Right ventricle myocardium superior (tissue), 1 donor: ENCODE results near the gene FXYD4. TPM values are rescaled to one million over a fixed set of nuclear protein-coding genes. Genes with fewer than 3 reads are reported as not detected.

Experiments
- ATAC-seq: fragments of 200-7000 bp; cut with Tn5 transposase; one replicate; pipeline ENCODE4 v1.9.1; 2020; ENCODE audit warnings: mild to moderate bottlenecking; ENCODE audit not compliant: poor library complexity
- DNase-seq: peaks from one replicate; pipeline ENCODE4 v3.0.0-alpha.2; 2020
- intact Hi-C: fragments of 100-400 bp; cut with DNase I; formaldehyde crosslinking; loops from one replicate; pipeline ENCODE4 v1.11.2; 2022
- total RNA-seq: library from RNA; stranded (reverse); fragmentation: NEBNext Ultra II Directional; extraction: Animal tissue kit (Norgen Biotek cat#: 25700); gene quantifications from one replicate; pipeline ENCODE4 v1.2.1, GENCODE V29; 2021
- donor health status: DM: no; HTN: yes; CAD: no; lungs with severe emphysema.

The FXYD4 gene
- total RNA-seq, 1 donor from 2014 or later: not detected

DNA sequence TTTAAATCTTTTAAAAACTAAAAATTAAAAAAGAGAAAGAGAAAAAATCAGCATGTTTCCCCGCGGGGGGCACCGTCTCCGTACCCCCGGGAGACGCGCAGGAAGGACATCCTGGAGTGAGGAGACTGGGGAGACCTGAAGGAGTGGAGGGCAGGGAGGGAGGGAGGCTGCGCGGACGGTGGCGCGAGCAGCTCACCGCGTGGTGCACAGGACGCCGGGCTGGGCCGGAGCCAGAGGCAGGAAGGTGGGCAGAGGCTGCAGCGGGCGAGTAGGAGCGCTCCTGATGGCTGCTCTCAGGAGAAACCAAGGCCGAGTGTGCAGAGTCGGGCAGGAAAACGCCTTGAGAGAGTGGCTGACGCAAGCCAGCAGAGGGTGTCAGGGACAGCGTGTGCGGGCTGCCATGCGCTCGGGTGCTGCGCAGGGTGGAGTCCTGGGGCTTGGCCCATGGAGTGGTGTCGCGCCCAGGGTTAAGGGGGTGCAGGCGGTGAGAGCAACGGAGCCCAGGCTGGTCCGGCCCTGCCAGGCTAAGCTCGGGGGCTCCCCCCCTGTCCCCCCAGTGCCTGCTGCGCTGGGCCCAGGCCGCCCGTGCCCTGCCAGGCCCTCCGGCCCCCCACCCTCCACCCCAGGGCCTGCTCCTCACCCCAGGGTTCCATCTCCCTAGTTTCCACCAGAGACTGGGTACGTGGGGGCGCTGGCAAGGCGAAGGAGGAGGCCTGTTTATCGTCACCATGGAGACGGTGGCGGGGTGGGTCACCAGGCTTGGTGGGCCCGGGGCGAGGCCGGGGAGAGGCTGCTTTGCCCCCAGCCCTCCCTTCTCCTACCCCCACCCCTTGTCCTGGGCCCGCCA, 28.9 kb upstream of the FXYD4 start:
- intact Hi-C loops: loop anchor here (10.0 kb wide), 1 partner anchor 48 kb away; no protein-coding TSS in a partner anchor
- DNase-seq (no peak), ATAC-seq (no peak)

DNA sequence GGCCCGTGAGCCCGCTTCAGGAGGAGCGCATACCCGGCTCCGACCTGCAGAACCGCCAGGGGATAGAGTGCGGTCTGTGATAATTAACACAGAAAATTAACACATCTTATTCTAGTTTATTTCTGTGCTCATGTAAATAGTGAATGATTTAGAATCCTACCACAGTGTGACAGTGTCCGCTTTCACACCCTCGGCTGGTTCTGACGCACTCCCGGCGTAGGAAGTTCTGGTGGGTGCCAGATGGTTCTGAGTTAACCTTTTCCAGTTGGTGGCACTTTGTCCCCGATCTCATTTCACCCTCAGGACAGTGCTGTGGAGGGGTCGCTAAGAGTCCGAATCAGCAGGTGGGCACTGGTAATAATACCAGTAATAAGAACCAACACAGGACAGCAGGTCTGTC, 28.3 kb upstream of the FXYD4 start:
- DNase-seq (no peak), ATAC-seq (no peak)
- intact Hi-C loops: loop anchor here (10.0 kb wide), 1 partner anchor 48 kb away; no protein-coding TSS in a partner anchor

DNA sequence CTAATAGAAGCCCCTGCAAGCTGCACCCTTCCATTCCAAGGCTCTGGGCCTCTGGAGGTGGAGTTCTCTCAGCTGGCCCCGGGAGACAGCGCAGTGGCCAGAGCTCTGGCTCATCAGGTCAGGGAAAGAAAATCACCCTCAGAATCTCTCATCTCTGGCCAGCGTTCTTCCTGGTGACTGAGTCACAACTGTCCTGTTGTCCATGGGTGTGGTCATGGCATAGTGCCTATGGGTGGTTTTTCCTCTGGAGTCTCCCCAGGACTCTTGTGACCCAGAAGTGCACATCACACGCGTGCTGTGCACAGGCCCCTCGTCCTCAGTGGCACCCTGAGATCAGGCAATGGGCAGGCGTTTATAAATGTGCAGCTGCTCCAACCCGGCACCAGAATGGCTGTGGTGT, 27.4 kb upstream of the FXYD4 start:
- intact Hi-C loops: loop anchor here (10.0 kb wide), 1 partner anchor 49 kb away; no protein-coding TSS in a partner anchor
- ATAC-seq (no peak), DNase-seq (no peak)

DNA sequence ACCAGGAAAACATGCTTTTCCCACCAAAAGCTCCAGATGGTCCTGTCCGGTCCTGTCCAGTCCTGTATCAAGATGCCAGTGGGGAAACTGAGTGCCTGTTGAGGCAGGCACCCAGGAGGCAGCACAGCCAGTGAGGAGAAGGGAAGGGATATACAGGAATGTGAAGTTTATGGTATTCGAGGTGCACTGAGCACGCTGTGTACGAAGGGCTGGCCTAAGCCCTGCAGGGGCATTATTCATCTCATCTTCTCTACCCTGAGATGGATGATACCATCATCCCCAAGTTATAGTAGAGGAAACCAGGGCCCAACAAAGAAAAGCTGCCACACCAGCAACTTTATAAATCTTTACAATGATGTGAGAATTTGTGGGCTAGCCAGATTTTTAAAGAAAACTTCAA, 23.4 kb upstream of the FXYD4 start:
- DNase-seq: no peak
- intact Hi-C loops: loop anchor here (10.0 kb wide), 1 partner anchor 53 kb away; no protein-coding TSS in a partner anchor
- ATAC-seq: no peak

DNA sequence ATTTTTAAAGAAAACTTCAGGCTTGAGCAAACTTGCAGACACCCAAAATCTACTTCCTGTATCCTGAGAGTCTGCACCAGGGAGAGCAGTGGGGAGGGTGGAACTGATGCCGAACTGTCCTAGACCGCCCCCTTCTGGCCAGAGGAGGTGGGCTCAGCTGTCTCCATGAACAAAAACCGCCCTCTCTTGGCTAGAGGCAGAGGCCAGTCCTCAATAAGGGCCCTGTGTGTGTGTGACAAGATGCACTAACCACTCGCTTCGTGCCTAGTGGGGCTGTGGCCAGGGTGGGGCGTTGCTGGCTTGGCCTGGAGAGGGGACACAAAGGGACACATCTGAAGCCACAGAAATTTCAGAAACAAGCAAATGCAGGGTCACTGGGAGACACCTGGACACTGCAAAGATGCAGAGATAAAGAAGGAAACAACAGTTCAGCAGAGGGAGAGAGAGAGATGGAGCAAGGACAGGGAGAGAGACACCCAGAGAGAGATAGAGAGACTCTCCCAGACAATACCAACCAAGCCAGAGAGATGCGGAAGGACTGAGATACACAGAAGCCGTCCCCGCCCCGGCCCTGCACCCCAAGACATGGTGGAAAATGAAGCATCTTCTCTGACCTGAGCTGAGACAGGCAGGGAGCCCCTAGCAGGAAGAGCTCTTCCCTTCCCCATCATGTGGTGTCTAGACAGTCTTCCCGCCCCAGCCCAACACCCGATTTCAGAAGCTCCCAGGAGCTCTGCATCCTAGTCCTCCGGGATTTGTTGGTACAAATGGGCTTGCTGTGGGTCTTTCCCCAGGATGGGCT, 22.7 kb upstream of the FXYD4 start:
- ATAC-seq: peak; percentile 98
- intact Hi-C loops: loop anchor here (10.0 kb wide), 1 partner anchor 54 kb away; no protein-coding TSS in a partner anchor

DNA sequence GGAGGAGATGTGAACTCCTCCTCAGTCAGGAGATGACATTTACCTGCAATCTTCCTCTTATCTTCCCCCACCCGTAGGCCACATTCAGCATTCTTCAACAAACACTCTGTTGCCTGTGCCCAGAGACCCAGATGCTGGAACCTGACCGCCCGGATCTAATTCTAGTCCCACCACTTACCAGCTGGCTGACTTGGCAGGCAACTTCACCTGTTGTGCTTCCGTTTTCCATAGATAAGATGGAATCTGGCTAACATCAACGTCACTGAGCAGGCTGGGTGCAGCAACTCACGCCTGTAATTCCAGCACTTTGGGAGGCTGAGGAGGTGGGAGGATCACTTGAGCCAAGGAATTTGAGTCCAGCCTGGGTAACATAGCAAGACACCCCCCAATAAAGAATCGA, 21.3 kb upstream of the FXYD4 start:
- intact Hi-C loops: no loop called here
- ATAC-seq (peak; percentile 23), DNase-seq (peak; percentile 33)

More for the DNA sequence above, 22.7 kb upstream of the FXYD4 start:
- DNase-seq: peak; percentile 90

DNA sequence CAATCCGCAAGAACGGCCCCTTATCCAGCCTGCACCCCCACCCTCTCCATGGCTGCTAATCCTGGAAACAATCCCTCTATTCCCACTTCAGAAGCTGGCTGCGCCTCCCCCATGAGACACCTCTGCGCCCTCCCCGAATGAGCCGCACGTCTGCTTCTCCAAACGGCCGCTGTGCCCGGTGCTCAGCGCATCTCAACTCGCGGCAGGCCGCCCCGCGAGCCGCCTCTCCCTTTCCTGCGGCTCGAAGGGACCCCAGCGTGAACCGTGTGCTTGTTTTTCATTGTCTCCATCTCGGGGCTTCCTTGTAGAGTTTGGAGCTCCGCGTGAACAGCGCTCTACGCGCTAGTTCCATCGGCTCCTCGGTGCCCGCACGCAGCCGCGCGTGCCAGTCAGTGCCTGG, 20.8 kb upstream of the FXYD4 start:
- DNase-seq: peak; percentile 20
- intact Hi-C loops: no loop called here
- peak; percentile 9 for ATAC-seq

DNA sequence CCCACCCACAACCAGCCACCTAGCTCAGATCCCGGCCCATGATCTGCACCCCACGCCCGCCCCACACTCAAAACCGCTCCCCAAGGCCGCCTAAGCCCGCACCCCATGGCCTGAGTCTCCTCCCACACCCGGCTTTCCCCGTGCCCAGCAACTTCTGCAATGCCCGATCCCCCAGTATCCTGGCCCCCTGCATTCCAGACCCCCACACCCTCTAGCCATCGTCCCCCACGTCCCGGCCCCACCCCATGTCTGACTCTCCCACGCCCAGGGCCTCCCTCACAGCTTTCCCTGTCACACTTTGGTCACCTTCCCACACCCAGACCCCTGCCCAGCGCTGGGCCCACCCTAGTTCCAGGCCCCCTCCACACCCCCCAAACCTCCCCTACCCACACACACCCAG, 20.1 kb upstream of the FXYD4 start:
- no peak for ATAC-seq
- peak; percentile 25 for DNase-seq
- intact Hi-C loops: no loop called here

DNA sequence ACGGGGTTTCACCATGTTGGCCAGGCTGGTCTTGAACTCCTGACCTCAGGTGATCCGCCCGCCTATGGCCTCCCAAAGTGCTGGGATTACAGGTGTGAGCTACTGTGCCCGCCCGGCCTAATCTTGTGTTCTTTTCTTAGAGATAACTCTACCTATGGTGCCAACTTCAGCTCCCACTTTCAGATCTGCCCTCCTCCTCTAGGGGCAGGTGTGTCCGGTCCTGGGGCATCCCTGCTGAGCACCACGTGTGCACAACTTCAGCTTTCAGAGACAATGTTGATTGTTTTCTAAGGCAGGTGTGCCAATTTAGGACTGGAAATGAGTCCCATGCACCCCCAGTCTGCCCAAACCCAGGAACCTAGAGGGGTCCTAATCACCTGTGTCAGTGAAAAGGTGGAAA, 18.5 kb upstream of the FXYD4 start:
- intact Hi-C loops: no loop called here
- DNase-seq: peak; percentile 21
- ATAC-seq: no peak

DNA sequence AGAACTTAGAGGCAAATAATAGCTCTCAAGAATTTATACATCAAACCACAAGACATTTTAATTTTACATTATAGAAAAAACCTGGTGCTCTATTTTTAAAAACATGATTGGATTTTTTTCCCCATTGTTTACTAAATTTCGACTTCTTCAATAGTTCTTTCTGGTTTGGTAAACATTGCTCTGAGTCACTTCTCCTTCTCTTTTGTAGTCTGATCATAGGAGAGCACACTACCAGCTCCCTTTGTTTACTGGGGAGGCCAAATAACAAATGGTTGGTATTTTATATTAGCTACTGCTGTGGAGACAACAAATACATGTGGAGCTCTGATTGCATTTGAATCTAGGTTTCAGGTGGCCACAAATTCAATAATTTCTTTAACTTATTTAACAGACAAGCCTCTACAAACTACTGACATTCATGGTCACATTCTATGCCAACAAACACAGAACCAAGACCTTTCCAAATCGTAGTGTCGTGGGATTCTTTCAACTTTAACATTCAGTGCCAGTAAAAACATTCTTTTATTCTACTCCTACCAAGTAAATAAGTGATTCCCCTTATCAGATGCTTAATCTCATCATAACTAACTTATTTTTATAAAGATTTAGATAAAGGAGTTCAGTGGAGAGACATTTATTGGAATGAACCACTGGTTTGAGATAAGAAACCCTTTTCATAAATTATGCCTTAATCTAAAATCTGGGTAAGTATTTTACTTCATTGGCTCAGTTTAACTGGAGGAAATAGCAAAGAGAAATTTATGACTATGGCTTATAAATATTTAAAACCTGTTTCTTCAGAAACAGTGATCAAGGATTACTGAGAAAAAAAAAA, 17.7 kb upstream of the FXYD4 start:
- intact Hi-C loops: no loop called here
- ATAC-seq (no peak), DNase-seq (no peak)

DNA sequence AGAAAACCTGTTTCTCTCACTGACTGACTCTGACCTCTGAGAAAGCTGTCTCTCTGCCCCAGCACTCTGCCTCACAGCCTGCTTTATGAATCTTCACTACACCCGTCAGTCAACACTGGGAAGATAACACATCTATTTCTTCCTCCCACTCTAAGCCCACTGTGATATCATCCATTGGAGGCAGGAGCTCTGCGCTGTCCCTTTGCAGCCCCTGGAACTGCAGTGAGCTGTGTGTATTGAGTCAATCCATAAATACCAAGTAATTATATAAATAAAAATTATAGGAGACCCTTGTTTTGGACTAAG, 17.2 kb upstream of the FXYD4 start:
- DNase-seq (no peak), ATAC-seq (no peak)
- intact Hi-C loops: no loop called here

DNA sequence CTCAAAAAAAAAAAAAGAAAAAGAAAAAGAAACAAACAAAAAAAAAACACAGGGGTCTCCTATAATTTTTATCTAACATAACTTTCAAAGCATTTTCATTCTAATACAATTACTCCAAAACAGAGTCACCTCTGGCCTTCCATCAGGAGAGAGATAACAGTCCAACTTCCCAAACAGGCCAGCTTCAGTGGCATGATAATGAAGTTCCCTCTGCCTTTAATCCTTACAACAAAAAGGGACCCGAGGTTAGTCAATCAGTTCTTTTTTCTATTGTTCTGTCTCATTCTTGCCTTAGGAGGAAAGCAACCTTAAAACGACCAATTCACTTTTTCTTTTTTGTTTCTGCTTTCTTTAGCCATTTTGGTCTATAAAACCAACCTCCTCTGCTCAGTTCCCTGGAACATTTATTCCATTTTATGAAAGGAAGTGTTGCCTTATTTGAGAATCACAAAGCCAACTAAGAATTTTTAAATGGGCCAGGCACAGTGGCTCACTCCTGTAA, 16.5 kb upstream of the FXYD4 start:
- no peak for ATAC-seq
- intact Hi-C loops: no loop called here
- DNase-seq: no peak

DNA sequence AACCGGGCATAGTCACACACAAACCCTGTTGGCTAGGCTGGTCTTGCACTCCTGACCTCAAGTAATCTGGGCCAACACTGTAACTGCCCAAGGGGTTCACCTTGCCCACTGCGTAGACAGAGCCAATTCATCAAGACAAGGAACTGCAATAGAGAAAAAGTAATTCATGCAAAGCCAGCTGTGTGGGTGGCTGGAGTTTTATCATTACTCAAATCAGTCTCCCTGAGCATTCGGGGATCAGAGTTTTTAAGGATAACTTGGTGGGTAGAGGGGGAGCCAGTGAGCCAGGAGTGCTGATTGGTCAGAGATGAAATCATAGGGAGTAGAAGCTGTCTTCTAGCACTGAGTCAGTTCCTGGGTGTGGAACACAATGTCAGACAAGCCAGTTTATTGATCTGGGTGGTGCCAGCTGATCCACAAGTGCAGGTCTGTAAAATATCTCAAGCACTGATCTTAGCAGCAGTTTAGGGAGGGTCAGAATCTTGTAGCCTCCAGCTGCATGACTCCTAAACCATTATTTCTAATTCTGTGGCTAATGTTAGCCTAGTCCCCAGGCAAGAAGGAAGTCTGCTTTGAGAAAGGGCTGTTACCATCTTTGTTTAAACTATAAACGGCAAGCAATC, 15.6 kb upstream of the FXYD4 start:
- no peak for DNase-seq
- ATAC-seq: no peak
- intact Hi-C loops: no loop called here

DNA sequence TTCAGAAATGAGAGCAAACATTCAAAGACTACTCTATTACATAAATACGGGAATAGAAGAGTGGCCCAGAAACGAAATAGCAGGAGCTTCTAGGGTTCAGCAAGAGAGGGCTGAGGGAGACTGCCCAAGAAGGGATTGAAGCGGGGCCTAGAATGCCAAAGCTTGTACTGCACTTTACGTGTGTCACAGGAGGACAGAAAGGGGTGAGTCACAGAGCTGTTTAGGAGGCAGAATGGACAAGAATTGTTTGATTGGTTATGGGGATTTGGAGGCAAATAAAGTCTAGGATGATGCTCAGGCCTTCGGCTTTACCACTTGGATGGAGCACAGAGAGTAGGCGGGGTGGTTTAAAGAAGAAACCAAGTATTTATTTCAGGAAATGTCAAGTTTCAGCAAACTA, 11.3 kb upstream of the FXYD4 start:
- intact Hi-C loops: no loop called here
- no peak for DNase-seq
- ATAC-seq: no peak

DNA sequence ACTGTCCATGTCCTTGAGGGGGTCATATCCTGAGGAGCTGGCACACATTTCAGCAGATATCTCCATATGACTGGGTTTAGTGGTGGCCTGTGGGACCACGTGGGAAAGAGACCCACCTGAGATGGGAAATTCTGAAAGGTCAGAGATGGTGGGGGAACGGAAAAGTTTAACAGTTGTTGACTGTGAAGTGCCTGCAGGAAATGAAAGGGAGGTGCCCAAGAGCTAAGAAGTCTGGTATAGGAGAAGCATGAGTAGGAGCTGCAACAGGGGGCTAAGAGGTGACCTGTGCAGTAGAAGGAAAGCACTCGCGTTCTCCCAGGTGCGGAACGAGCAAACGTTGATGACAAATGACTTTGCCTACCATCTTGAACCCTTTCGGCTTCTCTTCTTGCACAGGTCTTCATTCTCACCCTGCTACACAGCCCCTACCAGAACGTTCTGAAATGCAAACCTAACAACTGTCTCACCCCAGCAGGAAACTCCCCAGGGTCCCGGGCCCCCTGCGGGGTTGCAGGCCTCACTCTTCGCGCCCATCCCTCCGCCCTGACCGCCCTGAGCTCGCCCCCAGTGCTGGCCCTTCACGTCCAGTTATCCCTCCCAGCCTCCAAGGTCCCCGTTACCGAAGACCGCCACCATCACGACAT, 9.8 kb upstream of the FXYD4 start:
- ATAC-seq (no peak), DNase-seq (peak; percentile 18)
- intact Hi-C loops: no loop called here

DNA sequence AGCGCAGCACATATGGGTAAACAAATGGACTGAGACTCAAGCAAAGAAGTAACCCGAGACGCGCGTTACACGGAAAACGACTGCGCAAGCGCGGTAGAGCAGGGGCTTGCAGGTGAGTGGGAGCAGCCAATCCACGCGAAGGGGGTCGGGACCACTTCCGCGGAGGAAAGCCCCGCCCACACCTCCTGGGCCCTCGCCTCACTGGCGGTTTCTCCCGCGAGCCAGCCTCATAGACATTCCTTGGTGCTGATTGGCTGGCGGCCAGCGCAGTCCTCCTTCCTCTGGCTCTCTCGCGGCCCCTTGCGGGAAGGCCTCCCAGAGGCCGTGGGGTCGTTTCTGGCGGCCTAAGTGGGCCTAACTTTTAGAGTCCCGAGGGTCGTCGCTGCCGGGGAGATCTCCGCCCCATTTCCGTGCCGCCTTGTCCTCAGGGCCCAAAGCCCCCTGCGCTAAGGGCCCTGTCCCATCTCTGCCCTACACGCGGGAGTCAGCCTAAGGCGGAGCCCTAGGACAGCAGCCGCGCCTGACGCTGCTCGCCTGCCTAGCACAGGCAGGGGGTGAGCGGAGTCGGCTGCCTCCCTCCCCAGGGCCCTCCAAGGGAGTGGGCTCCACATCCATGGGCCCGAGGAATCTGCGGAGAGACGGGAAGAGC, 9.1 kb upstream of the FXYD4 start:
- ATAC-seq: peak; percentile 99
- DNase-seq: peak; percentile 99
- intact Hi-C loops: no loop called here

DNA sequence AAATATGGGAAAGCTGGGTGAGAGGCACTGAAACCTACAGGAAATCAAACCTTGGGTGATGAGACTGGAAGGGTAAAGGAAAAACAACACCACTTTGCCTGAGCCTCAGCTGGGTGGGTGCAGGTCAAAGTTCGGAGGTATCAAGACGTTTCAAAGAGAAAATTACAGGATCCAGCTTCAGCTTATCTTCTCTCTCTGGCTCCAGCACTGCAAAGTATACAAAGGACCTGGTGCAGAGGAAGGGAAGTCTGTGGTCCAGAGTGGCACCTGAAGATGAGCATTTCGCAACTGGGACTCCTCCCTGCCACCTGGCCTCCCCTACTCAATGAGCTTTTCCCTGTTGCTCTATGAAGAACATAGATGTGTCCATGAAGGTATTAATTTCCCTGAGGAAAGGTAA, 6.4 kb upstream of the FXYD4 start:
- no peak for ATAC-seq
- intact Hi-C loops: no loop called here
- DNase-seq: peak; percentile 1

DNA sequence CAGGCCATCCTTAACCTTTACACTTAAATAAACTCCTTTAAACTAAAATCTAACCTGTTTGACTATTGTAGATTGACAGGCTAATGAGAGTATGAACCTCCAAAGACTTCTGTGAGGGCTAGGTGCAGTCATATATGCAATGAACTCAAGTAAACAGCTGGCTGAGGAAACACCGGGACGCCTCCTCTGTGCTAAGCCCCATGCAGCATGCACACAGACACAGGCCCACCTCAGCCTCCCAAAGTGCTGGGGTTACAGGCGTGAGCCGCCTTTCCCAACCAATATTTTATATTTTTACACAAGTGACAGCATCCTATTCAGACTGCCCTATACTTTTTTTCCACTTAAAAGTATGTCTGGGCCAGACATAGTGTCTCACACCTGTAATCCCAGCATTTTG, 1.5 kb upstream of the FXYD4 start:
- ATAC-seq (no peak), DNase-seq (no peak)
- intact Hi-C loops: no loop called here
